ENCODE measurements around the gene HIP1. TPM values are rescaled to one million over a fixed set of nuclear protein-coding genes. Genes with fewer than 3 reads are reported as not detected.

HIP1 gene
- total RNA-seq, 1 experiment from 2014 or later: 11.1 TPM

DNA sequence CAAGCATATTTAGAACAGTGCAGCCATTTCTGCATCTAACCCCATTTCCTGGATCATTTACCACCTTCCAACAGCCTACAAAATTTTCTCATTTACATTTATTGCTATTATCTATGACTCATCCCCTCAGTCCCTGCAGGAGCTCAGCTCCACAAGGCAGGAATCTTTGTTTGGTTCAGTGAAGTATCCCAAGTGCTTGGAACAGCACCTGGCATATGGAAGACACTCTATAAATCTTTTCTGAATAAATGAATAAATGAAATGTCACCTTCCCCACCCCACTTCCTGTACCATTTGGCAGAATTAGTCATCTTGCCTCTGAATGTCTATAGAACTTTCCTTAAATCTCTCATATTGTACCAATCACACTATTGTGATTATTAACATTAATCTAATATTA, 110.7 kb downstream of the HIP1 start:
- no peak overlapping the region for H3K27ac Mint-ChIP-seq (ENCODE audit: low read depth, unreplicated experiment)
- H3K4me1 Mint-ChIP-seq (ENCODE audit: insufficient read depth, unreplicated experiment): peaks cover 11% of the 10 kb centered on the region
- POLR2A ChIA-PET: no interaction called here
- no peaks in the 10 kb centered on the region for H3K9me3 Mint-ChIP-seq (ENCODE audit: unreplicated experiment)
- TF ChIP-seq, protein P1, sequence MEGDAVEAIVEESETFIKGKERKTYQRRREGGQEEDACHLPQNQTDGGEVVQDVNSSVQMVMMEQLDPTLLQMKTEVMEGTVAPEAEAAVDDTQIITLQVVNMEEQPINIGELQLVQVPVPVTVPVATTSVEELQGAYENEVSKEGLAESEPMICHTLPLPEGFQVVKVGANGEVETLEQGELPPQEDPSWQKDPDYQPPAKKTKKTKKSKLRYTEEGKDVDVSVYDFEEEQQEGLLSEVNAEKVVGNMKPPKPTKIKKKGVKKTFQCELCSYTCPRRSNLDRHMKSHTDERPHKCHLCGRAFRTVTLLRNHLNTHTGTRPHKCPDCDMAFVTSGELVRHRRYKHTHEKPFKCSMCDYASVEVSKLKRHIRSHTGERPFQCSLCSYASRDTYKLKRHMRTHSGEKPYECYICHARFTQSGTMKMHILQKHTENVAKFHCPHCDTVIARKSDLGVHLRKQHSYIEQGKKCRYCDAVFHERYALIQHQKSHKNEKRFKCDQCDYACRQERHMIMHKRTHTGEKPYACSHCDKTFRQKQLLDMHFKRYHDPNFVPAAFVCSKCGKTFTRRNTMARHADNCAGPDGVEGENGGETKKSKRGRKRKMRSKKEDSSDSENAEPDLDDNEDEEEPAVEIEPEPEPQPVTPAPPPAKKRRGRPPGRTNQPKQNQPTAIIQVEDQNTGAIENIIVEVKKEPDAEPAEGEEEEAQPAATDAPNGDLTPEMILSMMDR (IDR thresholded peaks at IDR 0.05; ENCODE audit: unreplicated experiment): no peak
- no peak for DNase-seq (ENCODE audit: unreplicated experiment)
- no peak overlapping the region for H3K4me3 Mint-ChIP-seq (ENCODE audit: unreplicated experiment)
- intact Hi-C loops (cut with micrococcal nuclease): no loop called here
- no peaks in the 10 kb centered on the region for H3K36me3 Mint-ChIP-seq (ENCODE audit: insufficient read depth, unreplicated experiment)
- no TSS peak for BruUV-seq (replicated peaks)
- CTCF ChIA-PET: no interaction called here
- no peaks in the 10 kb centered on the region for H3K27me3 Mint-ChIP-seq (ENCODE audit: insufficient read depth, unreplicated experiment)

DNA sequence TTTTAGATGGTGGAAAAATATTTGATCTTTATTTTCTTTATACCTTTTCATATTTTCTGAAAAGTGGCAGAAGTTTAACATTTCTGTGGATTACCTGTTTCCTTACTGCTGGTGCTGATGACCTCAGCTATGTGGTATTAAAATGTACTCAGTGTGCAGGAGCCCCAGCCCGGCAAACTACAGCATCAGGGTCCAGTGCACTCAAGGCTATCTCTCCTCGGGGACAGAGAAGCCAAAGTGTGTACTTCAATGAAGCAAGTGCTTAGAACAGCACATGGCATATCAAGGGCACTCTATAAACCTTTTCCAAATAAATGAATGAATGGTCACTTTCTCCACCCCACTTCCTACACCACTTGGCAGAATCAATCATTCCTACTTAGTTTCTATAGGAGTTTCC, 111.8 kb downstream of the HIP1 start:
- intact Hi-C loops (cut with micrococcal nuclease): no loop called here
- BruUV-seq (replicated peaks): no TSS peak
- DNase-seq (ENCODE audit: unreplicated experiment): no peak
- H3K27ac Mint-ChIP-seq (ENCODE audit: low read depth, unreplicated experiment): no peak overlapping the region
- no peaks in the 10 kb centered on the region for H3K36me3 Mint-ChIP-seq (ENCODE audit: insufficient read depth, unreplicated experiment)
- H3K4me1 Mint-ChIP-seq (ENCODE audit: insufficient read depth, unreplicated experiment): peaks cover 11% of the 10 kb centered on the region
- H3K27me3 Mint-ChIP-seq (ENCODE audit: insufficient read depth, unreplicated experiment): no peaks in the 10 kb centered on the region
- TF ChIP-seq, protein P1 (IDR thresholded peaks at IDR 0.05; ENCODE audit: unreplicated experiment): no peak
- H3K9me3 Mint-ChIP-seq (ENCODE audit: unreplicated experiment): no peaks in the 10 kb centered on the region
- ChIA-PET POLR2A (no interaction called here), CTCF (no interaction called here)
- H3K4me3 Mint-ChIP-seq (ENCODE audit: unreplicated experiment): no peak overlapping the region

DNA sequence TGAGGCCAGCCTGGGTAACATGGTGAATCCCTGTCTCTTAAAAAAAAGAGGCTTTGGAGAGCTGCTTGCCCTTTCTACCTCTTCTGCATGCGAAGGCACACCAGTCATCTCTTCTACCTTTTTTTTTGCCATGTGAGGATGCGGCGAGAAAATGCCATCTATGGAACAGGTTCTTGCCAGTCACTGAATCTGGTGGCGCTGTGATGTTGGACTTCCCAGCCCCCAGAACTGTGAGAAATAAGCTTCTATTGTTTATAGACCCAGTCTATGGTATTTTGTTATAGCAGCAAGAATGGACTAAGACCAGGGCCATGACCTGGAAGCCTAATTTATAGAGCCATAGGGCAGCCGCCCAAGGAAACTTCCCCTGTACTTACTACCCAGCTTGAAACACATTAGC, 112.9 kb downstream of the HIP1 start:
- no peak overlapping the region for H3K4me3 Mint-ChIP-seq (ENCODE audit: unreplicated experiment)
- DNase-seq (ENCODE audit: unreplicated experiment): no peak
- POLR2A ChIA-PET: interaction anchor here (0.7 kb wide), 1 partner anchor 12 kb away, joined by 4 read pairs; no protein-coding TSS in a partner anchor

DNA sequence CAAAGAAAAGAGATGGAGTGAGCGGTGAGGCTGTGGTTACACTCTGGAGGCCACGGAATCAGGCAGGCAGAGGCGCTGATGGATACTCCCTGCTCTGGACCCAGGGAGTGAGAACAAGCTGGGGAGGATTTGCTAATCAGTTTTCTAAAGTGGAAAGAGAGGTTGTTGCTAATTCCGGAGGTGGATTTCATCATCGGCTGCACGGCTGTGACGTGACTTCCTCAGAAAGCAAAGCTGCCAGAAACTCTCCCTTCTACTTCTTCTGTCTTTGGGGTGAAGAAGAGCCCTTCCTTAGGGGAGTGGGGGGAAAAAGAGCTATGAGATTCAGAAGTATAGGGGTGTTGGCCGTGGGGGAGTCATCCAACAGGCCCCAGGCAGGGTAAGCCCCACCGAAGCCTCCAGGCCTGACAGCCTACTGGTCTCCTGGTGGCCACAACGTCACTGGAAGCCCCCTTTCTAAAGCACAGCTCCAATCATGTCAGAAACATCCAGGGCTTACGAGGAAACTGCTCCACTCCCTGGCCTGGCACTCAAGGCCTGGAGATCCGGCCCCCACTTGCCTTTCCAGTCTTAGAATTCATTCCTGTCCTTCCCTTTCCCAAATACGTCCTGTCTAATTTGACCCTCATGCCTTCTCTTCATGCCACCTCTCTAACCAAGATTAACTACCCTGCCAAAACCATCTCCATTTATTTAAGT, 114.5 kb downstream of the HIP1 start:
- Mint-ChIP-seq H3K9me3 (ENCODE audit: unreplicated experiment) (no peaks in the 10 kb centered on the region), H3K4me1 (ENCODE audit: insufficient read depth, unreplicated experiment) (peaks cover 11% of the 10 kb centered on the region), H3K27ac (ENCODE audit: low read depth, unreplicated experiment) (no peak overlapping the region), H3K36me3 (ENCODE audit: insufficient read depth, unreplicated experiment) (peaks cover 13% of the 10 kb centered on the region), H3K4me3 (ENCODE audit: unreplicated experiment) (no peak overlapping the region), H3K27me3 (ENCODE audit: insufficient read depth, unreplicated experiment) (no peaks in the 10 kb centered on the region)
- peak; percentile 52 for DNase-seq (ENCODE audit: unreplicated experiment)
- TF ChIP-seq, protein P1 (IDR thresholded peaks at IDR 0.05; ENCODE audit: unreplicated experiment): no peak
- ChIA-PET POLR2A (no interaction called here), CTCF (interaction anchor here (0.6 kb wide), 1 partner anchor 10 kb away, joined by 3 read pairs; no protein-coding TSS in a partner anchor)
- BruUV-seq (replicated peaks): TSS peak; percentile 98
- intact Hi-C loops (cut with micrococcal nuclease): no loop called here

More for the DNA sequence above, 112.9 kb downstream of the HIP1 start:
- H3K27ac Mint-ChIP-seq (ENCODE audit: low read depth, unreplicated experiment): no peak overlapping the region
- H3K9me3 Mint-ChIP-seq (ENCODE audit: unreplicated experiment): no peaks in the 10 kb centered on the region
- peaks cover 3% of the 10 kb centered on the region for H3K36me3 Mint-ChIP-seq (ENCODE audit: insufficient read depth, unreplicated experiment)
- H3K4me1 Mint-ChIP-seq (ENCODE audit: insufficient read depth, unreplicated experiment): peaks cover 11% of the 10 kb centered on the region
- H3K27me3 Mint-ChIP-seq (ENCODE audit: insufficient read depth, unreplicated experiment): no peaks in the 10 kb centered on the region
- intact Hi-C loops (cut with micrococcal nuclease): no loop called here
- TF ChIP-seq, protein P1 (IDR thresholded peaks at IDR 0.05; ENCODE audit: unreplicated experiment): no peak
- BruUV-seq (replicated peaks): no TSS peak
- CTCF ChIA-PET: interaction anchor here (0.6 kb wide), 1 partner anchor 276 kb away, joined by 3 read pairs; no protein-coding TSS in a partner anchor

All from MCF 10A (cell line).